Heart left ventricle (tissue), 16 donors: Measurements from ENCODE around the gene PEX7. TPM values are rescaled to one million over a fixed set of nuclear protein-coding genes. Genes with fewer than 3 reads are reported as not detected.

Experiments used
- ATAC-seq, 4 donors: fragments of 200-7000 bp; cut with Tn5 transposase; one replicate each; pipeline ENCODE4 v1.9.1; 2020 to 2022; ENCODE audit warnings: moderate library complexity in 4 of 4, mild to moderate bottlenecking in 3 of 4, moderate number of reproducible peaks in 1 of 4
- DNase-seq, 5 donors: peaks; one replicate each; pipeline ENCODE4 v3.0.0-alpha.2; 2020
- H3K27ac ChIP-seq, 12 donors: fragments of 200-600 bp; sonication (generic) in 4 of 12; one replicate each; pipeline versions ENCODE4 v1.5.0 to v1.8.0; 2016 to 2022; ENCODE audit warnings: mild to moderate bottlenecking in 2 of 12
- H3K27me3 ChIP-seq, 9 donors: fragments of 200-600 bp; sonication (generic) in 2 of 9; one replicate each; pipeline versions ENCODE4 v1.5.1 to v1.8.0; 2016 to 2022; ENCODE audit warnings: mild to moderate bottlenecking in 3 of 9
- H3K36me3 ChIP-seq, 9 donors: fragments of 200-600 bp; sonication (generic) in 2 of 9; one replicate each; pipeline versions ENCODE4 v1.5.0 to v1.8.0; 2018 to 2022; ENCODE audit warnings: mild to moderate bottlenecking in 2 of 9
- H3K4me1 ChIP-seq, 12 donors: fragments of 200-600 bp; sonication (generic) in 4 of 12; one replicate each; pipeline versions ENCODE4 v1.5.0 to v1.8.0; 2016 to 2022; ENCODE audit warnings: mild to moderate bottlenecking in 3 of 12
- H3K4me3 ChIP-seq, 12 donors: fragments of 200-600 bp; sonication (generic) in 4 of 12; one replicate each; pipeline versions ENCODE4 v1.5.0 to v1.8.0; 2017 to 2022; ENCODE audit warnings: mild to moderate bottlenecking in 9 of 12, moderate library complexity in 4 of 12
- H3K9me3 ChIP-seq, 12 donors: fragments of 200-600 bp; sonication (generic) in 4 of 12; one replicate each; pipeline versions ENCODE4 v1.5.0 to v1.8.0; 2016 to 2022; ENCODE audit warnings: mild to moderate bottlenecking in 1 of 12
- POLR2A ChIP-seq, 2 donors: fragments of 450-650 bp; IDR thresholded peaks; one replicate each; pipeline ENCODE4 v1.6.1; 2017; ENCODE audit warnings: antibody characterized with exemption in 2 of 2, mild to moderate bottlenecking in 2 of 2, moderate library complexity in 2 of 2
- WGBS, 4 donors: extraction: QIAGEN DNeasy Blood & Tissue Kit in 2 of 4; methylation state at CpG; one replicate each; pipeline versions ENCODE4 v1.1.5 to v1.1.7; 2013 to 2018; 5-methylcytosine and 5-hydroxymethylcytosine counted together
- intact Hi-C, 10 donors: fragments of 100-400 bp; cut with DNase I; formaldehyde crosslinking; loops; one replicate each; pipeline versions ENCODE4 v1.11.1 to v1.14.2; 2022
- polyA plus RNA-seq, 2 donors: library from polyadenylated mRNA; stranded (reverse); fragments of 200-250 nt; gene quantifications; one replicate each; pipeline ENCODE4 v1.2.3, GENCODE V29; 2013
- total RNA-seq, 9 donors: library from RNA; depleted of rRNA in 2 of 9; stranded (reverse); fragments of >200 nt in 2 of 9; fragmentation: NEBNext Ultra II Directional in 3 of 9; extraction: Animal tissue kit (Norgen Biotek cat#: 25700) in 3 of 9; gene quantifications; one replicate each; pipeline versions ENCODE4 v1.1.0 to v1.2.4, GENCODE V29; 2016 to 2023
- TF ChIP-seq, protein P1 (sequence below), 12 donors: fragments of 200-600 bp; sonication (generic) in 4 of 12; IDR thresholded peaks; one replicate each; pipeline versions ENCODE4 v1.5.0 to v1.8.0; 2018 to 2022; ENCODE audit warnings: antibody characterized with exemption in 12 of 12, mild to moderate bottlenecking in 5 of 12
- donor health status: ischemic (EF 13 %, LVEDD 7.1; RV severe dilation, severe dysfunction).
- donor health status: healthy with polysubstance abuse.
- donor health status: DM: no; HTN: yes; CAD: no.
- donor health status: DM: no; HTN: no; CAD: no.
- donor health status: ischemic (EF 25% LVEDD 6.9; RV normal size, moderate dysfunction).
- donor health status: ischemic (EF 25% LVEDD 5.7; RV mildly dilated, moderate dysfunction).
- donor health status: healthy.
- donor health status: DM: yes; HTN: yes; CAD: no.
- donor health status: ischemic (EF 35%, LVEDD 5.7; RV mildly dilated, moderate dysfunction).
- donor health status: nonischemic (EF 11% LVEDD 7.7; RV severe dilation, severe dysfunction).
- donor health status: DM: yes; HTN: yes; CAD: no.
- donor health status: PGD.
- donor health status: ischemic (EF 29% LVEDD 5.4; RV normal size, mild dysfunction).
- donor health status: nonischemic (EF 23%, LVEDD 6.1; RV moderate dilation, normal function).

The PEX7 gene
- total and polyA plus RNA-seq, 11 donors: 4.7 to 22.1 (median 15.5) TPM

GRCh38 chr6:136860043-136860442 is 37.7 kb downstream of the PEX7 start:
- ATAC-seq: no peak
- TF ChIP-seq, protein P1, sequence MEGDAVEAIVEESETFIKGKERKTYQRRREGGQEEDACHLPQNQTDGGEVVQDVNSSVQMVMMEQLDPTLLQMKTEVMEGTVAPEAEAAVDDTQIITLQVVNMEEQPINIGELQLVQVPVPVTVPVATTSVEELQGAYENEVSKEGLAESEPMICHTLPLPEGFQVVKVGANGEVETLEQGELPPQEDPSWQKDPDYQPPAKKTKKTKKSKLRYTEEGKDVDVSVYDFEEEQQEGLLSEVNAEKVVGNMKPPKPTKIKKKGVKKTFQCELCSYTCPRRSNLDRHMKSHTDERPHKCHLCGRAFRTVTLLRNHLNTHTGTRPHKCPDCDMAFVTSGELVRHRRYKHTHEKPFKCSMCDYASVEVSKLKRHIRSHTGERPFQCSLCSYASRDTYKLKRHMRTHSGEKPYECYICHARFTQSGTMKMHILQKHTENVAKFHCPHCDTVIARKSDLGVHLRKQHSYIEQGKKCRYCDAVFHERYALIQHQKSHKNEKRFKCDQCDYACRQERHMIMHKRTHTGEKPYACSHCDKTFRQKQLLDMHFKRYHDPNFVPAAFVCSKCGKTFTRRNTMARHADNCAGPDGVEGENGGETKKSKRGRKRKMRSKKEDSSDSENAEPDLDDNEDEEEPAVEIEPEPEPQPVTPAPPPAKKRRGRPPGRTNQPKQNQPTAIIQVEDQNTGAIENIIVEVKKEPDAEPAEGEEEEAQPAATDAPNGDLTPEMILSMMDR (IDR thresholded peaks at IDR 0.05): no peak
- no peak for TF ChIP-seq POLR2A (IDR thresholded peaks at IDR 0.05)
- H3K27ac ChIP-seq: no peak overlapping the region

GRCh38 chr6:136862662-136863061 is 40.3 kb downstream of the PEX7 start:
- no peaks in the 10 kb centered on the region for H3K27me3 ChIP-seq
- intact Hi-C loops: no loop called here
- peaks cover 0 to 3% (median 0%) of the 10 kb centered on the region in 12 donors for H3K4me1 ChIP-seq
- no peak for TF ChIP-seq POLR2A (IDR thresholded peaks at IDR 0.05)
- TF ChIP-seq, protein P1 (IDR thresholded peaks at IDR 0.05): no peak
- H3K27ac ChIP-seq: no peak overlapping the region
- ATAC-seq: no peak
- WGBS, 4 donors: 75 to 94% (median 82%) methylated on average over 1 of the region's 1 CpG
- no peak for DNase-seq
- no peak overlapping the region for H3K4me3 ChIP-seq
- peaks cover 0 to 5% (median 0%) of the 10 kb centered on the region in 9 donors for H3K36me3 ChIP-seq
- H3K9me3 ChIP-seq: no peaks in the 10 kb centered on the region

More at GRCh38 chr6:136860043-136860442, 37.7 kb downstream of the PEX7 start:
- no peak overlapping the region for H3K4me3 ChIP-seq
- intact Hi-C loops: no loop called here
- no peak for DNase-seq
- H3K9me3 ChIP-seq: no peaks in the 10 kb centered on the region
- peaks cover 0 to 9% (median 0%) of the 10 kb centered on the region in 9 donors for H3K36me3 ChIP-seq
- H3K27me3 ChIP-seq: no peaks in the 10 kb centered on the region
- H3K4me1 ChIP-seq: no peaks in the 10 kb centered on the region
- WGBS, 4 donors: 91 to 100% (median 92%) methylated on average over 1 of the region's 1 CpG

- 78 to 94% (median 83%) methylated on average over 5 of the region's 5 CpGs for WGBS, 4 donors
- H3K27me3 ChIP-seq: no peaks in the 10 kb centered on the region
- no peak overlapping the region for H3K4me3 ChIP-seq
- DNase-seq: no peak
- intact Hi-C loops: no loop called here
- H3K4me1 ChIP-seq: peaks cover 0 to 3% (median 0%) of the 10 kb centered on the region in 12 donors
- no peaks in the 10 kb centered on the region for H3K9me3 ChIP-seq
- ATAC-seq: no peak
- peaks cover 0 to 5% (median 0%) of the 10 kb centered on the region in 9 donors for H3K36me3 ChIP-seq
- H3K27ac ChIP-seq: no peak overlapping the region
- TF ChIP-seq POLR2A (IDR thresholded peaks at IDR 0.05): no peak
- TF ChIP-seq, protein P1 (IDR thresholded peaks at IDR 0.05): no peak
Observed at GRCh38 chr6:136863752-136864151, 41.4 kb downstream of the PEX7 start.

DNA sequence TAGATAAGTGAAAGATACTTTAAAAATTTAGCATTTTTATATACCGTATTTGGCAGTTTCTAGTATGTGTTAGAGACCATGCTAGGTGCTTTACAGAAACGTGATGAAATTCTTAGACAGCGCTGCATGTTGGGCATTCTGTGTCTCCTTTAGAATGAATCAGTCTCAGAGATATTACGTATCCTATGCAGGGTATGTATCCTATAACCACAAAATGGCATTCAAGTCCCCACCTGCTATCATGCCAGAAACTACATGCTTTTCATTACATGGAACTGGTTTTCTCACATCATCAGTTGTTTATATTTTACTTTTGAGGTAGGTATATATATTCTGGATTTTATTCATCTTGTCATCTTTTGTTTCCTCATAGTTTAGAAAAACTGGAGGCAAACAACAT is 42.3 kb downstream of the PEX7 start:
- H3K27ac ChIP-seq: no peak overlapping the region
- no peaks in the 10 kb centered on the region for H3K9me3 ChIP-seq
- H3K4me1 ChIP-seq: peaks cover 0 to 3% (median 0%) of the 10 kb centered on the region in 12 donors
- TF ChIP-seq, protein P1 (IDR thresholded peaks at IDR 0.05): no peak
- TF ChIP-seq POLR2A (IDR thresholded peaks at IDR 0.05): no peak
- H3K27me3 ChIP-seq: no peaks in the 10 kb centered on the region
- ATAC-seq (no peak), DNase-seq (no peak)
- H3K4me3 ChIP-seq: no peak overlapping the region
- H3K36me3 ChIP-seq: peaks cover 0 to 5% (median 0%) of the 10 kb centered on the region in 9 donors
- intact Hi-C loops: no loop called here
- WGBS, 4 donors: 94 to 97% (median 96%) methylated on average over 4 of the region's 4 CpGs
